ENCODE data around the gene COTL1.
A peak's percentile ranks its signal among the peaks of the same experiment; 100 is the strongest.

The COTL1 gene

DNA sequence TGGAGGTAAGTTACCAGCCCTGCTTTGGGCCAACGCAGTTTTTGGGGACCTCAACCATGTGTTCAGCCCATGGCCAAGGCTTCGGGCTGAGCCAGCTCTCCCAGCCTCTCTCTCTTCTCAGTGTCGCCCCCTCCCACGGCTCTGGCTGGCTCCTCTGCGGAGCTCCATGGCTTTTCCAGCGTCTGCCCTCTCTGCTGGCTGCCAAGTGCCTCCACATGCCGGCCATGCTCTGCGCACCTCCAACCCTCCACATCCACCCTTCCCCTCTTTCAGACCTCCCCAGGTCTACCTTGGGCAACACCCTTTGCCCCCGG, 23.2 kb downstream of the COTL1 start:
- DNase-seq: no peak

DNA sequence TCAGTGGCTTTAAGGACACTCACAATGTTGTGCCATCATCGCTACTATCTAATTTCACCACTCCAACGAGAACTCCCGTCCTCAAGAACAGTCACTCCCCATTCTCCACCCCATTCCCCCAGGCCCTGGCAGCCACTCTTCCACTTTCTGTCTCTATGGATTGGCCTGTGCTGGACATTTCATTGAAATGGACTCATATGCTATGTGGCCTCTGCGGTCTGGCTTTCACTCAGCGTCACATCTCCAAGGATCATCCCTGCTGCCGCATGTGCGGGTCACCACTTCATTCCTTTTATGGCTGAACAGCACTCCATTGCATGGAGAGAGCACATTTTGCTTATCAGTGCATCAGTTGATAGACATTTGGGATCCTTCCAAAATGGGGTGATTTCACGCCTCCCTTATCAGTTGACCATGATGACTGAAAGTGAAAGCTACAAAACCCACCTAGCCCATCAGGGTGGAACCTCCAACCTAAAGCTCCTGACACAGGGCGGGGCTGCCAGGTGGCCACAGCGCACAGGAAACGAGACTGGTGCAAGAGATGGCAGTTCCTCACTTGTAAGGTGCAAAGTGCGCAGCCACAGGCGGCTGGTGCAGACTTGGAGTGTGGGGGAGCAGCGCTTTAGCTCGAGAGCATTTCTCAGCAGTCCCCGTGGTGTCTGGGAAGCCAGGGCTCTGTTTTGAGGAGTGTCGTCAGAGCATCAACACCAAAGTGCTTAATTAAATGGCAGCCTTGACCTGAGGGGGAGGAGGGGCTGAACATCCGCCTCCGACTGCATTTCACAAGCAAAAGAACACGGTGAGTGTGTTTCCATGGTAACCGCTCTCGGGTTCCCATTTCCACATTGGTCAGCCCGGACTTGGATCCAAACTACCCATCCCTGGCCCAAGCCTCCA, 23.8 kb downstream of the COTL1 start:
- peak; percentile 79 for DNase-seq

DNA sequence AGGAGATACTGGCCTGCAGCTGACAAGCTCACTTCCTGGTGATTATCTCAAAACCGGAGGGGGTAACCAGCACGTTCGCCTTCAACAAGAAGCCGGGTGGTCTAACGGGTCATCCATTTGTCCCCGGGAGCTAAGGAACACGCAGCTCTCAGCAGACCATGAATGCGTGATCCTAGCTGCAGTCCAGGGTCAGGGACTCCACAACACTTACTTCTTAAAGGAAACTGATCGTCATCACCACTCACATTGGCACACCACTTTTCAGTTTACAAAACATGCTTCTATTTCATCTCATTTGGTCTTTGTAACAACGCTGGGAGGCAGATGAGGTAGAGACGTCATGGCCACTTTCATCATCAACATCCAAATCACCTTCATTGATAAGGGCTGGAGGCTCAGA, 25.2 kb downstream of the COTL1 start:
- no peak for DNase-seq

DNA sequence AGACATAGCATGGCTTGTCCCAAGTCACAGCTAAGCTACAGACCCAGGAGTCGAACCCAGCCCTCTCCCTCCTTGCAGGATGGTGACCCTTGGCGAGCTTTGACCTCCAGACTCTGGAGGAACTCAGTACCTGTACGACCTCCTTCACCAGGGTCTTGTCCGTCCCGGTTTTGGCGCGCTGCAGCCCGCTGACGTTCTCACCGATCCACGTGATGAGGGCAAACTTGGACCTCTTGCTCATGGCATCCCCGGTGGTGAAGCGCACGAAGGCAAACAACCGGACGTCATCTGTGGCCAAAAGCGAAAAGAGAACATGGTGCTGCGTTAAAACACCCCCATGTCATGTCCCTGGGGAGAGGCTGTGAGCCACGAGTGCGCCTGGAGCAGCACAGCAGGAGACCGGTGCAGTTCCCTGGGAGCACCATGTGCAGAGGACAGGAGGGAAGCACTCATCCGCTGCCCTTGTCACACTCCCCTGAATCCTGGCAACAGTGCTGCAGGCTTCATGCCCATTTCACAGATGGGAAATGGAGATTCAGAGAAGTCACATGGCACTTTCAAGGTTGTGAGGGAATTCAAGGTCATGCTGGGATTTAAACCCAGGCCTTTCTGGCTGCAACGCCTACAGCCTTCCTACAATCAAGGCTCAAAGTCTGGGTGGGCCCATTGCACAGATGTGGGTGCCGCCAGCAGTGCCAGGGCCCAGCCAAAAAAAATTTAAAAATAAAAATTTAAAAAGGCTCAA, 27.7 kb downstream of the COTL1 start:
- no peak for DNase-seq

DNA sequence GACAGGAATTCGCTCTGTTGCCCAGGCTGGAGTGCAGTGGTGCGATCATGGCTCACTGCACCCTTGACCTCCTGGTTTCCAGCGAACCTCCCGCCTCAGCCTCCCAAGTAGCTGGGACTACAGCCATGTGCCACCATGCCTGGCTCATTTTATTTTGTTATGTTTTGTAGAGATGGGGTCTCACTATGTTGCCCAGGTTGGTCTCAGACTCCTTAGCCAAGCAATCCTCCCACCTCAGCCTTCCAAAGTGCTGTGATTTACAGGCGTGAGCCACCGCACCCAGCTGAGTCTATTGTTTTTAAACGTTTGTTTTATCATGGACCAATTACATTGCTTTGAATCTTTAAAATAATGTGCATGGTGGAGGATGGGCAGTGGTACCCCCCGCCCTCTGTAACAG, 28.9 kb downstream of the COTL1 start:
- DNase-seq: no peak

DNA sequence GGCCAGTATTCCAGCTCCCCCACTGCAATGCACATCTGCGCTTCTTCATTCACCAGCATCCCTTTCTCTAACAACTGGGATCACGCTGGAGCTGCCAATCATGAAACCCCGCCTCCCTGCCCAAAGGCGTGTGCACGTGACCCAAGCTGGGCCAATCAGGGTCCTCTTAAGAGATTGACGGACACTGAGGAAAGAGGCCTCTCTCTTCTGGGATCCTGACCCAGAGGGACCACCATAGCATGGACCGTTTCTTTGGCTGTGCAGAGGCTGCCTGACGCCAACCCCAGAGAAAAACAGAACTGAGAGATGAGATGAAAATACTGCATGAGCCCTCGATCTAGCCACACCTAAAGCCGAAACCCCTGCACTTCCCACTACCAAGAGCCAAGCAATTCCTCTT, 32.0 kb downstream of the COTL1 start:
- DNase-seq: no peak

DNA sequence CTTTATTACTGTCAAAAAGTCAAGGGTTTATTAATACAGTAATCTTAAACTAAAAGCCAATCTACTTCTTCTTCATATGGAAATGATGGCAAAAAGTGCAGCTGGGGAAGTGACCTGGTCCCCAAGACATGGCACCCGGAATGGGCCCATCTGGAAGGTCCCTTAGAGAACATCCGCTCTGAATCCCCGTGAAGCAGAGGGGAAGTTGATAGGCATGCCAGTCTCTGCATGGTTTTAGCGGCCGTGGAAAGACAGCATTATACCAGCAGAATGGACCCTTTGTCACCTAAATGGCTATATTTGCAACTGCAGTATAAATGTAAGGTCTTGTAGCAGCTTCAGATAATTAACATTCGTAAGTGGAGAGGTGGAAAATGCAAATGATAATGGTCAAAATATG, 32.4 kb downstream of the COTL1 start:
- no peak for DNase-seq

DNA sequence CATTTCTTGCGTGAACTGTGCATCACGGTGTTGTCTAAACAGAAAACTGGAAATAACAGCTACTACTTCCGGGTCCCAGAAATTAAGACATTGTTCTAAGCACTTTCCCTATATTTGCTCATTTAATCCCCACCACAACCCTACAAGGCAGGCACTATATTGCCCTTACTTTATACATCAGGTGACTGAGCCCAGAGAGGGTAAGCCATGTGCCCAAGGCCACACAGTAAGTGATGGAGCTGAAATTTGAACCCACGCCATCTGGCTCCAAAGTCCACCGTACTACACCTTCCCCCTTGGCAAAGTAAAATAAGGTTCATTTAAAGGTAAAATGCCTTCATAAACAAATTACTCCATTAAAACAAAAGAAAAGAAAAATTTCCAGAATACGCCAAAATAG, 33.2 kb downstream of the COTL1 start:
- no peak for DNase-seq

DNA sequence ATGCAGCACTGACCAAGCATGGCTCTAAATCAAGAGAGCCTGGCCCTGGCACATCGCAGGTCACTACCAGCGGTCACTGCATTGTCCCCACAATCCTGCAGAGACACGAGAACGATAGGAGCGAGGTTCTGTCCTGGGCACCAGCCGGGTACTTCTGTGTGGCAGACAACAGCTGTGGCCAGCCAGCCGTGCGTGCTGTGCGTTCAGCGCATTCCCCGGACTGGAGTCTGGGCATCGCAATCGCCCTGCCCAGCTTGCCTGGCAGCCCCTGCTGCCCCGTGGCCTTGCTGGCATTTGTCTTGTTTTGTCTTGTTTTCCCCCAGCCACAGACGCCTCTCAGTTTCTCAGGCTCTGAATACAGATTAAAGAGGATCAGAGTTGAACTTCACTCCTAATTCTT, 33.9 kb downstream of the COTL1 start:
- DNase-seq: no peak

DNA sequence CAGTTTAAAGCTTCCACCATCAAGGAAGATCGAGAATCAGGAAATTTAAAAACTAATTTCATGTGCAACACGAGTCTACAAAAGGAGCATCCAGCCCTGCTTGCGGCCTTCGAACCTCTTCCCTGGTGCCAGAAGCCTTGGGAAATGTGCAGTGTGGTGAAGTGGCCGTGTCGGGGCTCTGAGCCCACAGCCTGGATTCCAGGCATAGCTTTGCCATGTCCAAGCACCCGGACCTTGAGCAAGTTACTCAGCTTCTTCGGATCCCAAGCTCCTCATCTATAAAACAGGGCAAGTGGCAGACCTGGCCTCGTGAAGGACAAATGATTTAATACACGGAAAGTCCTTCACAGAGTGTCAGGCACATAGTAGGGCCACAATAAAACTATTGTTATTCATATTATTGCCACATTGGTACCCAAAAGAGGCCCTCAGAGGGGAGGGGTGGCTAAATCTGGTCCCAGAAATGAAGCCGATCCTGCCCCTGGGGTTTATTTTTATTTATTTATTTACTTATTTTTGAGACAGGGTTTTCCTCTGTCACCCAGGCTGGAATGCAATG, 34.8 kb downstream of the COTL1 start:
- DNase-seq: no peak

DNA sequence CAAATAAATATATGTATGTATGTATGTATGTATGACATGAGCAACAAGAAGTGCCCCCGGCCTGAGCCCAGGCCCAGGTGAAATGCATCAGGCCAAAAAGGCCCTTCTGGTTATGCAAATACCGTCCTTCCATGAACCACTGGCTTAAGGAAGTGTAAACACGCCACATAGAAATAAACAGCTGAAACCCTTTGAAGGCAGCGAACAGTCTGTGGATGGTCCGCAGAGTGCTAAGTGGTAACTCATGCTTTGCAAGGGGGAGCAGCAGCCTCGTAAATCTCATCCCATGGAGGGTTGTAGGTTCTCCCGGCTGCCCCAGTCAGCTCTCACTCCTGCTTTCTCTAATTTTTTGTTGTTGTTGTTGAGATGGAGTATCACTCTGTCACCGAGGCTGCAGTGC, 36.7 kb downstream of the COTL1 start:
- no peak for DNase-seq

DNA sequence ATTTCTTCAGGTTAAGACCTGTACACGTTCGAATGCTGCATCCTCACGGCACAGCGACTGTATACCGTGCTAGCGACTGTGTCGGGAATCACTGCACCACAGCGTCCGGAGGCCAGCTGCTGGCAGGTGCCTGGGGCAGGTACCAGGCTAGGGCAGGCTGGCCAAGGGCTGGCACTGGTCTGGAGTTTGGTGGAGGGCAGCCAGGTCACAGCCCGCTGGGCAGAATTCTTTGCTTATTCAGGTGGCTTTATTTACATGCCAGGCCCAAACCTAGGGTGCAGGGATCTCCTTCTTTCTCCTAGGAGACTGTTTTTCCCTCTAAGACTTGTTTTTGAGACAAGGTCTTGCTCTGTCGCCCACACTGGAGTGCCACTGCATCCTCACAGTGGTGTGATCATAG, 37.9 kb downstream of the COTL1 start:
- no peak for DNase-seq

DNA sequence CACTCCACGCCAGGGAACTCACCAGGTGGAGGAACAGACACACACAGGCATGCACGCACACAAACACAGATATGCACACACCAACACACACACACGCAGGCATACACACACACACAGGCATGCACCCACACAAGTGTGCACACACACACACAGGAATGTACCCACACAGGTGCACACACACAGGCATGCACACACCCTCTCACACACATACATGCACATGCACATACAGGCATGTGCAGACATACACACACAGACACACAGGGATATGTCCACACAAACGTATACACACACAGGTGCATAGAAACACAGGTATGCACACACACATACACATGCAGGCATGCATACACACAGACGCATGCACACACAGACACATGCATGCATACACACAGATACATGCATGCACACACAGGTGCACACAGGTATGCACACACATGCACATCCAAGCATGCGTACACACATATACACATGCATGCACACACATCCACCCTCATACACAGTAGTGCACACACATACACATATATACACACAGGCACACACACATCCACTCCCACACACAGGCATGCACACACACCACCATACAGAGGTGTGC, 39.2 kb downstream of the COTL1 start:
- no peak for DNase-seq

DNA sequence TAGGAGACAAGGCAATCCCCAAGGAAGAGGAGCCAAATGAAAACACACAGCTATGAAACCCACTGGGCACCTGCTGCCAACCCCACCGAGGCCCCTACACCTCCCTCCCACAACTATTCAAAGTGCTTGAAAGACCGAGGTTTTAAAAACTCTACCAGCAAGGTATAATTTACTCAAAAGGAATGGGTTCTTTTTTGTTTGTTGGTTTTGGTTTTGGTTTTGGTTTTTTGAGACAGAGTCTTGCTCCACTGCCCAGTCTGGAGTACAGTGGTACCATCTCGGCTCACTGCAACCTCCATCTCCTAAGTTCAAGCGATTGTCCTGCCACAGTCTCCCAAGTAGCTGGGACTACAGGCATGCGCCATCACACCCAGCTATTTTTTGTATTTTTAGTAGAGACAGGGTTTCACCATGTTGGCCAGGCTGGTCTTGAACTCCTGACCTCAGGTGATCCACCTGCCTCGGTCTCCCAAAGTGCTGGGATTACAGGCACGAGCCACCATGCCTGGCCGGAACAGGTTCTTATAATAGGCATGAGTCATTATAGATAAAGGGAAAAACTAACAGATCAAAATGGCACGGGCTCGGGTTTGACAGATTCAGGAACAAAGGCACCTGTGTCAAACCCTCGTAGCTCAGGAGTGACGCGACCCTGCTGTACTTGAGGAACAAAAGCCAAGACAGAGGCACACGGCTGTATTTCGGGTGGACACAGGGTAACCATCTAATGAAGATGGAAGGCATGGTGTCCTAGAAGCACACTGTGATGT, 40.7 kb downstream of the COTL1 start:
- no peak for DNase-seq

DNA sequence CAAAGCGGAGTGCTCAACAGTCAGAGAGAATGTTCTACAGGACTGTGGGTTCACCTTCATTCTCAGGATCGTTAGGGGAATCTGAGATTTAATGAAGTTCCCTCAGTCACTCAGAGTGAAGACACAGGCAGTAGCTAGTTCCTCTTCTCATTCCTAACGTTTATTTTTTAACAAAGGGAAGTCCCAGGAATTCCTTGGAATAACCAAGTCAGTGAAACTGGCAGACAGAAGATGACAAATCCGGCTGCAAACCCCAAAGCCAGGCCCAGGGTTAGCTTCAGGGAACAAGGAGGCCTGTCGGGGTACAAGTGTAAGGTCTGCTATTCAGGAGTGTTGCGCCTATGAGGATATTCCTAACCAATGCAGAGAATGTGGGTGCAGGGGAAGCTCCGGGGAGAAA, 42.0 kb downstream of the COTL1 start:
- no peak for DNase-seq

DNA sequence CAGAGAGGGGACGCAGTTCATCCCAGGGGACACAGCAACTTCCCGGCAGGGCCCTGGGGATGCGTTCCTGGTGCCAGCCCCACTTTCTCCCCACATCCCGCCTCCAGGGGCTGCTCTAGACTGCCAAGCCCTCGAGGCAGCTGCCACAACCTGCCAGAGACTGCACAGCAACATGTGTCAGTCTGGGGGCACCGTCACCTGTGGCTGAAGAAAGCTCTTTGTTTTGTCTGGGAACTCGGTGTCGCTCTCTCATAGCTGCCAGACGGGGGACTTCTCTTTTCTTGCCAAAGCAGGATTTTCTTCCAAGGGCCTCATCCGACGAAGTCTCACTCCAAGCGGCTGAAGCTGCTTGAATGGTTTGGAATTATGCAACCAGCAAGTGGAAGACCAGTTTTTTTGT, 43.7 kb downstream of the COTL1 start:
- no peak for DNase-seq

DNA sequence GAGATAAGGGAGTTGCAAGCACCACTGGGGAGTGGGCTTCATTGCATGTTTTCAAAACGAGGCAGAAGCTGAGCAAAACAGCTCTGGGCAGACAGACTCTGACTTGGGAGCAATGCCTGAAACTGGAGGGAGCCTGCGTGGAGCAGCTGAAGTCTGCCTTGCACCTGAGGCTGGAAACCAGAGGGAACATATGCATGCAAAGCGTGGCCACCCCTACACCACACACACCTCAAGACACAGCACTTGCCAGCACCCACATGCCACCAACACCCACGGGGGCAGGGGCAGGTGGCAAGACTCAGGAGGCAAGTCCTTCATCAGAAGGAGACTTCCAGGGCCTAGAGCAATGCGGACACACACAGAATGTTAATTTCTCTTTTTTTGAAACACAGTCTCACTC, 45.8 kb downstream of the COTL1 start:
- DNase-seq: no peak

DNA sequence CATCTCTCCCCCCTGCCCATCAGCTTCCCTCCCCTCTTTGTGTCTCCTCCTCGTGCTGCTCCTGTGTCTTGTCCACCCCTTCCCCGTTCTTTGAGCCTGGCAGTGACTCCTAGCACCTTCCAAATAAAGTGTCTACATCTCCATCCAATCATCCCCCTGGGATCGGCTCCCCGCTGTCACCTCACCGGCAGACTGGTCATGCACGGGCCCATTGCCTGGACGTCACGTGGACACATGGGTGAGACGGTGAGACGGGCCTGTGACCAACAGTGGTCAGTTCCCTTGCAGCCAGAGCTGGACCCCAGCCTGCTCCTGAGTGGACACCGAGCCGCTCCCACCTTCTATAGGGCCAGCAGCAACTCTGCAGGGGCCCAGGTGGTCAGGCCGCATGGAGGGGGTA, 46.4 kb downstream of the COTL1 start:
- DNase-seq: no peak

DNA sequence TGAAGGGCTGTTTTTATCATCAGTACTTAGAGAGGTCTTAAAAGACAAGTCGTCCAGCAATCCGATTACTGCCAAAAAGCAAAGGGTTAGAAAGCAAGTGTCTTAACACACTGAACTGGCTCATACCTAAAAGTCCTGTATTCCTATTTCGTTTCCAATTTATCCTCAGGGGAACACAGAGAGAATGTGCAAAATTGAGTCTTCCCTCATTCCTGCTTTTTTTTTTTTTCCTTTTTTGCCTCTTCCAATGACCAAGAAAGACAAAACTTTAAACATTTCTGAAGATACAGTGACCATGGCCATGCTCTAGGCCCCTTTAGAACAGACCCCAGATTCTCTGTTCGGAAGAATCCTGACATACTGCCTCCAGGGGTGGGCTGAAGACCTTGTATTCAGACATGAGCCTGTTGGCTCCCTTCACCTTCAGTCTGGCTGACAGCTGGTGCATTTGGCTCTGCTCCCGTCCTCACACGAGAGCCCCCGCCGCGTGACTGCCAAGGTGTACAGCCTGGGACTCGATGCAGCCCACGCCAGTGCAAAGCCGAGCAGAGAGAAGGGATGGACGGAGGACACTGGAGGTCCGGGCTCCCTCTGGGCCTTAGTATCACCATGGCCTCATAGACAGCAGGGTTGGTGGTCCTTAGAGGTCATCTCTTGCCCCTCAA, 47.0 kb downstream of the COTL1 start:
- DNase-seq: no peak

DNA sequence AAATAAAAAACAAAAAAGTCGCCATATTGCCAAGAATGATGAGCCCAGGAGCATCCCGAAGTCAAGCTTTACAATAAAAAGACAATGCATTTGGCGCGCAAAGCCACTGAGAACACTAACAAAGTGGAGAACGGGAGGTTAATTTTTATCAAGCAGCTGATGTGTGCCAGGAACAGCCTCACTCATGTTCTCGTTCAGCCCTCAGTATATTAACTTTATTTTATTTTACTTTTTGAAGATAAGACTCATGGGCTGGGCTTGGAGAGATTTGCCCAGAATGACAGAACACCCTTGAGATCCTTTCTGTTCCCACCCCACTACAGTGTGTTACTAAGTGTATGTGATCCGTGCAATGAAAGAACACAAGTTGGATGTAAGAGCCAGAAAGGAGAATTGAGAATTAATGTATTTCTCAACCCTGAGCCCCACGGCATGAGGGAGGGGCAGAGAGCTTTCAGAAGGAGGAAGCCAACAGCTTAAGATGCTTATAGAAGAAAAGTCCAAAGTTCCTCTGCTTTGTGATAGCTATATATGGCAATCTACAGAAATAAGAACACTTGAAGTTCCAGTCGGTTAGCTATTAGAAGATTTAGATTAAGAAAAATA, 48.4 kb downstream of the COTL1 start:
- DNase-seq: no peak

DNA sequence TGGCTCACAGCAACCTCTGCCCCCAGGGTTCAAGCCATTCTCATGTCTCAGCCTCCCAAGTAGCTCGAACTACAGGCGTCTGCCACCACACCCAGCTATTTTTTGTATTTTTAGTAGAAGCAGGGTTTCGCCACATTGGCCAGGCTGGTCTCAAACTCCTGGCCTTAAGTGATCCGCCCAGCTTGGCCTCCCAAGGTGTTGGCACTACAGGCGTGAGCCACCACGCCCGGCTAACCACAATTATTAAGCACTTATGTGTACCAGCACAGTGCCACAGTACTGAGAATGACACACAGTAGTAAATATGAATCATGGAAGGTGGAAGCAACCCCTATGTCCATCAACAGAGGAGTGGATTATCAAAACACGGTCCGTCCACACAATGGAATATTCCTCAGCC, 49.8 kb downstream of the COTL1 start:
- no peak for DNase-seq

DNA sequence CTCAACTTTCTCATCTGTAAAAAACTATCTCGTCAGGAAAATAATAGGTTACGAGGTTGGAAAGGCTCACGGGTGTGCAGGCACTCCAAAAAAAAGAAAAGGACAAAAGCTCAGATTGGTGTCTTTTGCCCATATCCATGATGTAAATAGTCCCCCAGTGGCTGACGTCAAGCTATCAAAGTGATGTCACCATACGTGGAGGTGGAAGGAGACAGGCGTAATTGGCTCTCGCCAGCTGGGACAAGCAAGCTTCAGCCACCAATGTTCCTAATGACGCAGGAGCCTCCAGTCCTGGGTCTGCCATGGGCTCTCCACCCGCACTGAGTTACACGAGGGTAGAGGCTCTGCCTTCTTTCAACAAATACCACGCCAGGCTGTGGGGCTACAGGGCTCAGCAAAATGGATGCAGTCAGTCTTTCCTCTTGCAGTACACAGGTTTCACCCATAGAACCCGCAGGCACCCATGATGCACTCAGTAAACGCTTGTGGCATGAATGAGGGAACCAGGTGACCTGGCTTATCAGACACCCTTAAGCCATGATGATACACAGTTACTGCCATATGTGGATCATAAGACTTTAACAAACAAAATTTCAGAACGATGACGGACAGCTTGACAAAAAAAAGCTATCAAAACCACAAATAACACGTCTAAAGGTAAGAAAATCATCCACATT, 50.5 kb downstream of the COTL1 start:
- DNase-seq: no peak

Measured in activated CD4-positive, alpha-beta T cell treated with anti-CD3 and anti-CD28 coated beads for 48 hours (primary cell).